ENCODE measurements around the gene CDH23. TPM values are rescaled to one million over a fixed set of nuclear protein-coding genes. Genes with fewer than 3 reads are reported as not detected.

Gene CDH23
- total RNA-seq, 8 experiments from 2014 or later, result 1.6 to 81.3 (median 3.3) TPM

GRCh38 chr10:71675295-71675970 lies 278.7 kb downstream of the CDH23 start:
- 92 to 100% (median 93%) methylated on average over 2 to 4 of the region's 6 CpGs; no CpG with 5 or more reads in 5 of the 10 experiments for WGBS, 10 experiments
- H3K4me1 ChIP-seq (replicated peaks in 1 of 2), result peaks cover 14 to 16% of the 10 kb centered on the region in 2 donors

DNA sequence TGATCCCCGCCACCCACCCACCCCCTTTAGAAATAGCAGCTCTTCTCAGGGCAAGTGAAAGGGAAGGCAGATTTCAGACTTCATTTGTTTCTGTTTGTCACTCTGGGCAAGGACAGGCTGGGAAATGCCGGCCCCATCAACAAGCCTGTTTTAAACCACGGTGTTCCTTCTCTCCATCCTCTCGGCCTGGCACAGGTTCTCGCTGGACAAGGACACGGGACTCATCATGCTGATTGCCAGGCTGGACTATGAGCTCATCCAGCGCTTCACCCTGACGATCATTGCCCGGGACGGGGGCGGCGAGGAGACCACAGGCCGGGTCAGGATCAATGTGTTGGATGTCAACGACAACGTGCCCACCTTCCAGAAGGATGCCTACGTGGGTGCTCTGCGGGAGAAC lies 280.5 kb downstream of the CDH23 start:
- H3K27ac ChIP-seq, result no peak overlapping the region
- peaks cover 6 to 9% of the 10 kb centered on the region in 2 donors for H3K4me1 ChIP-seq (replicated peaks in 1 of 2)
- WGBS, 10 experiments, result 86 to 100% (median 91%) methylated on average over 1 to 6 of the region's 17 CpGs; no CpG with 5 or more reads in 4 of the 10 experiments
- no peak overlapping the region for H3K4me3 ChIP-seq
- no peak for ATAC-seq (replicated peaks in 6 of 8)
- in situ Hi-C loops (cut with MboI; ENCODE audit: low pct_unique_long_range_greater_than_20kb in 2 of 9, low sequenced_read_pairs in 9 of 9, unreplicated experiment in 9 of 9), result no loop called here

More at GRCh38 chr10:71675295-71675970, 278.7 kb downstream of the CDH23 start:
- no peak for ATAC-seq (replicated peaks in 6 of 8)
- in situ Hi-C loops (cut with MboI; ENCODE audit: low pct_unique_long_range_greater_than_20kb in 2 of 9, low sequenced_read_pairs in 9 of 9, unreplicated experiment in 9 of 9), result no loop called here
- Histone ChIP-seq H3K27ac (no peak overlapping the region), H3K4me3 (no peak overlapping the region)

- in situ Hi-C loops (cut with MboI; ENCODE audit: low pct_unique_long_range_greater_than_20kb in 2 of 9, low sequenced_read_pairs in 9 of 9, unreplicated experiment in 9 of 9), result no loop called here
- no peak for ATAC-seq (replicated peaks in 6 of 8)
- WGBS, 10 experiments, result 17 to 100% (median 80%) methylated on average over 1 to 7 of the region's 10 CpGs; no CpG with 5 or more reads in 3 of the 10 experiments
- no peaks in the 10 kb centered on the region for H3K4me1 ChIP-seq (replicated peaks in 1 of 2)
- no peak overlapping the region for H3K27ac ChIP-seq
- H3K4me3 ChIP-seq, result no peak overlapping the region
These were observed 281.5 kb downstream of the CDH23 start for GRCh38 chr10:71678057-71678805.

GRCh38 chr10:71679425-71679824 lies 282.7 kb downstream of the CDH23 start:
- no peak for ATAC-seq (replicated peaks in 6 of 8)
- no peak overlapping the region for H3K4me3 ChIP-seq

DNA sequence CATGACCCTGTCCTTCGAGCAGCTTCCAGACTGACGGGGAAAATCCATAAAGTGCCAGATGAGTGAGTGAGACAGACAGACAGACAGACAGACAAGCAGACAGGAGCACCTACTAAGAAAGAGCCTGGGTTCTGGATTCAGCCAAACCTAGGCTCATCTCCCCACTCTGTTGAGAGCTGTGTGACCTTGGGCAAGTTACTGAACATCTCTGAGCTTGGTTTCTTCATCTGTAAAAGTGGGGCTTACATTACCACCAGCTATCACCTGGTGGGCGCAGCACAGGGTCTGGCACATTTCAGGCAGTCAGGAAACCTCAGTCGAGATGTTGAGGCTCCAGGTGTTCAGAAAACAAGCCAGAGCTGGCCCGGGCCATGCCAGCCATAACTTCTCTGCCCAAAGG lies 285.3 kb downstream of the CDH23 start:
- 30 to 100% (median 84%) methylated on average over 1 to 5 of the region's 5 CpGs; no CpG with 5 or more reads in 1 of the 10 experiments for WGBS, 10 experiments
- Histone ChIP-seq H3K27ac (no peak overlapping the region), H3K4me3 (no peak overlapping the region), H3K4me1 (replicated peaks in 1 of 2) (peaks cover 17 to 19% of the 10 kb centered on the region in 2 donors)
- in situ Hi-C loops (cut with MboI; ENCODE audit: low pct_unique_long_range_greater_than_20kb in 2 of 9, low sequenced_read_pairs in 9 of 9, unreplicated experiment in 9 of 9), result no loop called here
- no peak for ATAC-seq (replicated peaks in 6 of 8)

More at GRCh38 chr10:71679425-71679824, 282.7 kb downstream of the CDH23 start:
- 83 to 100% methylated on average over 2 of the region's 9 CpGs; no CpG with 5 or more reads in 8 of the 10 experiments for WGBS, 10 experiments
- in situ Hi-C loops (cut with MboI; ENCODE audit: low pct_unique_long_range_greater_than_20kb in 2 of 9, low sequenced_read_pairs in 9 of 9, unreplicated experiment in 9 of 9), result no loop called here
- H3K27ac ChIP-seq, result no peak overlapping the region
- H3K4me1 ChIP-seq (replicated peaks in 1 of 2), result no peaks in the 10 kb centered on the region

GRCh38 chr10:71683301-71683700 lies 286.6 kb downstream of the CDH23 start:
- H3K4me1 ChIP-seq (replicated peaks in 1 of 2), result peaks cover 19 to 22% of the 10 kb centered on the region in 2 donors
- no peak overlapping the region for H3K27ac ChIP-seq
- WGBS, 10 experiments, result 0 to 100% (median 52%) methylated on average over 1 to 7 of the region's 7 CpGs; no CpG with 5 or more reads in 4 of the 10 experiments
- no peak overlapping the region for H3K4me3 ChIP-seq
- ATAC-seq (replicated peaks in 6 of 8), result peak in 1 of 8 experiments; percentile 8
- in situ Hi-C loops (cut with MboI; ENCODE audit: low pct_unique_long_range_greater_than_20kb in 2 of 9, low sequenced_read_pairs in 9 of 9, unreplicated experiment in 9 of 9), result no loop called here

- H3K4me3 ChIP-seq, result no peak overlapping the region
- H3K27ac ChIP-seq, result peak overlapping the region in 1 of 2 donors; percentile 32
- peak in 2 of 8 experiments; percentile 54 for ATAC-seq (replicated peaks in 6 of 8)
- peaks cover 19 to 22% of the 10 kb centered on the region in 2 donors for H3K4me1 ChIP-seq (replicated peaks in 1 of 2)
- 0 to 100% (median 89%) methylated on average over 1 to 4 of the region's 7 CpGs; no CpG with 5 or more reads in 2 of the 10 experiments for WGBS, 10 experiments
- in situ Hi-C loops (cut with MboI; ENCODE audit: low pct_unique_long_range_greater_than_20kb in 2 of 9, low sequenced_read_pairs in 9 of 9, unreplicated experiment in 9 of 9), result no loop called here
These were observed 287.8 kb downstream of the CDH23 start for GRCh38 chr10:71684356-71685173.

DNA sequence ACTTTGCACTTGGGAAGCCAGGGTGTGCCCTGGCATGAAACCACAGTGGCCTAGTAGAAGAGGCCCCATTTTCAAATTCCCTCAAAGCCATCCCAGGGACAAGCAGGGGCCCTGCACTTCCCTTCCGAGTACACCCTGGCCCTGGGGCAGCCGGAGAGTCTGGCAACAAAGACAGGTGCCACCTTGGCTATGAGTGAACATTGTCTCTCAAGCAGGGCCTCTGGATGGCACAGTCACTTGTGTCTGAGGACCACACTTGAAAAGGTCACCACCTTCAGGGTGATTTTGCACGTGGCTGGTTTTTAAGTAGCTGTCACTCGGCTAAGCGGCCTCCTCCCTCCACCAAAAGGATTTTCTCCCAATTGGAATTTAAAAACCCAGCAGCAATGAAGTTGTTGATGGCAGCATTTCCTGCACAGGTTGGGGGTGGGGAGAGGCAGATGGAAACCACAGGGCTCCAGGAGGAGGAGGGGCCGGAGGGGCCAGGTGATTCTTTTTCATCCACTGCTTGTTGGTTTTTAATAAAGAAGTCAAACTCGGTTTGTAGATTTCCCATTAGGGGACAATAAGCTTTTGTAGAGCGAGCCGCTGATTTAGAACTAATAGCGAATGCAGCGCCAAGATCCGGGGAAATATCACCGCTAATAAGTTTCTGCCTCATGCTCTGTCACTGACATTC lies 289.0 kb downstream of the CDH23 start:
- in situ Hi-C loops (cut with MboI; ENCODE audit: low pct_unique_long_range_greater_than_20kb in 2 of 9, low sequenced_read_pairs in 9 of 9, unreplicated experiment in 9 of 9), result no loop called here
- ATAC-seq (replicated peaks in 6 of 8), result peak in 4 of 8 experiments; percentile 18 to 54 (median 32)
- H3K27ac ChIP-seq, result no peak overlapping the region
- 15 to 100% (median 69%) methylated on average over 1 to 12 of the region's 13 CpGs; no CpG with 5 or more reads in 4 of the 10 experiments for WGBS, 10 experiments
- no peak overlapping the region for H3K4me3 ChIP-seq
- H3K4me1 ChIP-seq (replicated peaks in 1 of 2), result peaks cover 19 to 22% of the 10 kb centered on the region in 2 donors

GRCh38 chr10:71687077-71687476 lies 290.4 kb downstream of the CDH23 start:
- peak in 5 of 8 experiments; percentile 12 to 47 (median 26) for ATAC-seq (replicated peaks in 6 of 8)
- no peak overlapping the region for H3K27ac ChIP-seq
- no peak overlapping the region for H3K4me3 ChIP-seq
- 80 to 84% methylated on average over 1 to 4 of the region's 5 CpGs; no CpG with 5 or more reads in 8 of the 10 experiments for WGBS, 10 experiments
- peaks cover 19 to 22% of the 10 kb centered on the region in 2 donors for H3K4me1 ChIP-seq (replicated peaks in 1 of 2)
- in situ Hi-C loops (cut with MboI; ENCODE audit: low pct_unique_long_range_greater_than_20kb in 2 of 9, low sequenced_read_pairs in 9 of 9, unreplicated experiment in 9 of 9), result no loop called here

- 55 to 100% (median 92%) methylated on average over 1 to 7 of the region's 9 CpGs; no CpG with 5 or more reads in 3 of the 10 experiments for WGBS, 10 experiments
- H3K4me1 ChIP-seq (replicated peaks in 1 of 2), result peaks cover 19 to 22% of the 10 kb centered on the region in 2 donors
- ATAC-seq (replicated peaks in 6 of 8), result no peak
- H3K4me3 ChIP-seq, result no peak overlapping the region
- in situ Hi-C loops (cut with MboI; ENCODE audit: low pct_unique_long_range_greater_than_20kb in 2 of 9, low sequenced_read_pairs in 9 of 9, unreplicated experiment in 9 of 9), result no loop called here
- H3K27ac ChIP-seq, result no peak overlapping the region
These were observed 290.8 kb downstream of the CDH23 start for GRCh38 chr10:71687480-71687879.

DNA sequence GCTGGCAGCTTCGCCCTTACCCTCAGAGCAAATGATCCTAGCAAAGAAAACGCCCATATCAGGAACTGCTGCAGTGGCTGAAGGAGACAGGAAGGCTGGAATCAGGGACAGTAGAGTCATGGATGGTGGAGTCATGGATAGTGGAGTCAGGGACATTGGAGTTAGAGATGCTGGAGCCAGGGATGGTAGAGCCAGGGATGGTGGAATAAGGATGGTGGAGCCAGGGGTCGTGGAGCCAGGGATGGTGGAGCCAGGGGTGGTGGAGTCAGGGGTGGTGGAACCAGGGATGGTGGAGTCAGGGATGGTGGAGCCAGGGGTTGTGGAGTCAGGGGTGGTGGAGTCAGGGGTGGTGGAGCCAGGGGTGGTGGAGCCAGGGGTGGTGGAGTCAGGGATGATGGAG lies 291.5 kb downstream of the CDH23 start:
- 35 to 100% (median 82%) methylated on average over 1 to 2 of the region's 3 CpGs; no CpG with 5 or more reads in 7 of the 10 experiments for WGBS, 10 experiments
- no peak for ATAC-seq (replicated peaks in 6 of 8)
- in situ Hi-C loops (cut with MboI; ENCODE audit: low pct_unique_long_range_greater_than_20kb in 2 of 9, low sequenced_read_pairs in 9 of 9, unreplicated experiment in 9 of 9), result no loop called here
- H3K27ac ChIP-seq, result no peak overlapping the region
- peaks cover 25 to 28% of the 10 kb centered on the region in 2 donors for H3K4me1 ChIP-seq (replicated peaks in 1 of 2)
- H3K4me3 ChIP-seq, result no peak overlapping the region

- Histone ChIP-seq H3K4me1 (replicated peaks in 1 of 2) (peaks cover 23 to 31% of the 10 kb centered on the region in 2 donors), H3K27ac (no peak overlapping the region), H3K4me3 (no peak overlapping the region)
- peak in 1 of 8 experiments; percentile 9 for ATAC-seq (replicated peaks in 6 of 8)
- in situ Hi-C loops (cut with MboI; ENCODE audit: low pct_unique_long_range_greater_than_20kb in 2 of 9, low sequenced_read_pairs in 9 of 9, unreplicated experiment in 9 of 9), result no loop called here
- WGBS, 10 experiments, result 20 to 93% (median 76%) methylated on average over 1 to 3 of the region's 13 CpGs; no CpG with 5 or more reads in 6 of the 10 experiments
These were observed 293.5 kb downstream of the CDH23 start for GRCh38 chr10:71690094-71690720.

All from motor neuron (in vitro differentiated cells).